Measurements from ENCODE around the gene SNTG2.

GRCh38 chr2:1328684-1329083 lies 378.0 kb downstream of the SNTG2 start:
- TF ChIP-seq CTCF (IDR thresholded peaks at IDR 0.05) (no peak), POLR2A (IDR thresholded peaks at IDR 0.05) (no peak)

Measured in tibial nerve (tissue), 3 donors.